ENCODE measurements around the gene SRD5A1.

GRCh38 chr5:6712142-6712576 is 78.9 kb downstream of the SRD5A1 start:
- TF ChIP-seq CTCF (conservative IDR thresholded peaks at IDR 0.05), result no peak
- TF ChIP-seq EZH2 (IDR thresholded peaks at IDR 0.05; ENCODE audit: low read depth), result no peak
